Uterus (tissue), 2 donors: ENCODE results near the gene PRSS27.

ENCODE experiments used
- CTCF ChIP-seq, 4 experiments: fragments of 200-600 bp in 2 of 4; fragments of 450-650 bp in 2 of 4; sonication (generic) in 2 of 4; IDR thresholded peaks; one replicate each; pipeline ENCODE4 v1.5.1; 2016 to 2019; ENCODE audit warnings: antibody characterized with exemption in 4 of 4, mild to moderate bottlenecking in 2 of 4, moderate library complexity in 1 of 4
- POLR2A ChIP-seq, 2 donors: fragments of 450-650 bp; IDR thresholded peaks; one replicate each; pipeline ENCODE4 v1.6.1; 2016; ENCODE audit warnings: antibody characterized with exemption in 2 of 2, mild to moderate bottlenecking in 1 of 2, moderate library complexity in 1 of 2

GRCh38 chr16:2738615-2739014, 18.6 kb upstream of the PRSS27 start:
- TF ChIP-seq CTCF (IDR thresholded peaks at IDR 0.05): no peak
- TF ChIP-seq POLR2A (IDR thresholded peaks at IDR 0.05): no peak
